ENCODE results near the gene CROCC2.

DNA sequence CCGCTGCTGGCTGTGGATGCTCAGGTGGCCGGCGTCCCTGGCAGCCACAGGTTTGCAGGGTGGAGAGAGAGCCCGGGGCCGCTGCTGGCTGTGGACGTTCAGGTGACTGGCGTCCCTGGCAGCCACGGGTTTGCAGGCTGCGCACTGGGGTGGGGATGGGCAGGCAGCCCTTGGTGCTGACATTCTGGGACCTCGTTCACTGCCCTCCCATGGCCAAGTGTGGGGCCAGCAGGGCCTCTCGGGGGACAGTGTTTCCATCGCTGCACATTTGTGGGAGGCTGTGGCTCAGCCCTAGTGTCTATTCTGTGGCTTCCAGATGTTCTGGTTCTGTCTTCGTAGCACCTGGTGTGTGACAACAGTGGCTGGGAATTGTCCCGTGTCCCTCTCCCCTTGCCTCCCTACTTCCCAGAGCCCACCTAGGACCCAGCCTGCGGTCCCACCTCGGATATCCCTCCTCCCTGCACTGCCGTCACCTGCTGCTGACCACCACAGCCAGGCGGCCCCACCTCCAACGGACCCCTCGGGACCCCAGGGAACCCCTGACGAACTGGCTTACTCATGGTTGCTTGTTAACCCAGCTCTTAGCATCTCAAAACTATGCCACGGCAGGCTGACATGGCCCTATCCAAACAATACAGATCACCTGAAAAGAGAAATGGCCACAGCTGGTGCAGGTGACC is 915 bp downstream of the CROCC2 start:
- TF ChIP-seq, protein P1, sequence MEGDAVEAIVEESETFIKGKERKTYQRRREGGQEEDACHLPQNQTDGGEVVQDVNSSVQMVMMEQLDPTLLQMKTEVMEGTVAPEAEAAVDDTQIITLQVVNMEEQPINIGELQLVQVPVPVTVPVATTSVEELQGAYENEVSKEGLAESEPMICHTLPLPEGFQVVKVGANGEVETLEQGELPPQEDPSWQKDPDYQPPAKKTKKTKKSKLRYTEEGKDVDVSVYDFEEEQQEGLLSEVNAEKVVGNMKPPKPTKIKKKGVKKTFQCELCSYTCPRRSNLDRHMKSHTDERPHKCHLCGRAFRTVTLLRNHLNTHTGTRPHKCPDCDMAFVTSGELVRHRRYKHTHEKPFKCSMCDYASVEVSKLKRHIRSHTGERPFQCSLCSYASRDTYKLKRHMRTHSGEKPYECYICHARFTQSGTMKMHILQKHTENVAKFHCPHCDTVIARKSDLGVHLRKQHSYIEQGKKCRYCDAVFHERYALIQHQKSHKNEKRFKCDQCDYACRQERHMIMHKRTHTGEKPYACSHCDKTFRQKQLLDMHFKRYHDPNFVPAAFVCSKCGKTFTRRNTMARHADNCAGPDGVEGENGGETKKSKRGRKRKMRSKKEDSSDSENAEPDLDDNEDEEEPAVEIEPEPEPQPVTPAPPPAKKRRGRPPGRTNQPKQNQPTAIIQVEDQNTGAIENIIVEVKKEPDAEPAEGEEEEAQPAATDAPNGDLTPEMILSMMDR (IDR thresholded peaks at IDR 0.05) = no peak
- no peak for TF ChIP-seq POLR2A (IDR thresholded peaks at IDR 0.05)

All from heart left ventricle (tissue), 13 donors.